Non-pigmented ciliary epithelial cell (primary cell): ENCODE data around the gene COPG1.

Experiments used
- DNase-seq: peaks from one replicate; pipeline ENCODE4 v3.0.0-alpha.2; 2010; ENCODE audit warnings: low read depth

The COPG1 gene

DNA sequence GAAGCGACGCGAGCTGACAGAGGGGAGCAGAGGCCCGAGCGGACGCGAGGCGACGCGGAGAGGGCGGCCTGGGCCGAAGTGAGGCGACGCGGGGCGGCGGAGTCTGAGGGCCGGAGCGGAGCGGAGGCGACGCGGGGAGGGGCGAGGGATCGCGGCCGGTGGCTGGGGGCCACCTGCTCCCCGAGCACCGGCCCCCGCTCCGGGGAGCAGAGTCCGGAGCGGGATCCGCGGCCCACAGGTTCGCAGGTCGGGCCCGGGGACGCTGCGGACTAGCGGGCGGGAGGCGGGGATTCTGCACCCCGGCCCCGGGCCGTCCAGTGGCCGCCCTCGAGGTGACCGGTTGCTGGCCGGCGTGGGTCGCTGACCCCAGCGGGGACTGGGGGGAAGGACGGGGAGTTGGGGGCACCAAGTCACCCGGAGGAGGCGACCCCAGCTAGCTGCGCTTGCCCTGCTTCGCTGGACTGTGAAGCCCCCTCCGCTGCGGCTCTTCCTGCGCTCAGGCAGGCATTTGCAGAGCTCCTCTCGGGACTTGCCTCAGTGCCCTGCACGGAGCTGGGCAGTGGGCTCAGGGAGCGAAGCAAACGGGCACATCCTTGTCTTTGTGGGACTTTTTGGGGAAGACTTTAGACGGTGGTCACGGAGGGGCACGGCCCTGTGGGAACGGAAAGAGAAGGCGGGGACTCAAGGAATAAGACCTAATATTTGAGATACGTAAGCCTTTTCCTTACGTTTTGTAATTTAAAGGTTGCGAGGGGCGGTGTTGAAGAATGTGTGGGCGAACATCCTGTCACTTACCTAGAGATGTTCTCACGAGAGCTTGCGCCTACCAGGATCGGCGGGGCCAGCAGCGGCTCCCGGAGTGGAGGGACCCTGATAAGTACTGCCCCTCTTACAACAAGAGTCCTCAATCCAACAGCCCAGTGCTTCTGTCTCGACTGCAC lies 29.8 kb downstream of the COPG1 start:
- no peak for DNase-seq

DNA sequence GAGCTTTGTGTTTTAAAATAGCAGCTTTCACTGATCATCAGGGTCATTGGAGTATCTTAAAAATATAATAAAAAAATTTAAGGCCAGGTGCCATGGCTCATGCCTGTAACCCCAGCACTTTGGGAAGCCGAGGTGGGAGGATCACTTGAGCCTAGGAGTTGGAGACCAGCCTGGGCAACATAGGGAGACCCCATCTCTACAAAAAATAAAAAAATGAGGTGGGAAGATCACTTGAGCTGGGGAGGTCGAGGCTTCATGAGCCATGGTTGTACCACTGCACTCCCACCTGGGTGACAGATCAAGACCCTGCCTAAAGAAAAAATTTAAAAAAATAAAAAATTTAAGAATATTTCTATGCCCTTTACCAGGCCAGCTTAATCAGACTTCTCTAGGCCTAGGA lies 30.8 kb downstream of the COPG1 start:
- DNase-seq: no peak

DNA sequence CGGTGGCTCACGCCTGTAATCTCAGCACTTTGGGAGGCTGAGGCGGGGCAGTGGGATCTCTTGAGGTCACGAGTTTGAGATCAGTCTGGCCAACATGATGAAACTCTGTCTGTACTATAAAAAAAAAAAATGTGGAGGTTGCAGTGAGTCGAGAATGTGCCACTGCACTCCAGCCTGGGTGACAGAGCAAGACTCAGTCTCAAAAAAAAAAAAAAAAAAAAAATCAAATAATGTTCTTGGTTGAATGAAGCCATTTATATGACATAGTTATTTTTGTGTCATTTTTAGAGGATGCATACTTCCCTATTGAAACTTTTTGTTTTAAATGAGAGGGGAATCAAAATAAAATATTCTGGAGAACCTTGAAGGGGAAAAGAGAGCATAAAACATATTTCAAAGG lies 32.3 kb downstream of the COPG1 start:
- no peak for DNase-seq

DNA sequence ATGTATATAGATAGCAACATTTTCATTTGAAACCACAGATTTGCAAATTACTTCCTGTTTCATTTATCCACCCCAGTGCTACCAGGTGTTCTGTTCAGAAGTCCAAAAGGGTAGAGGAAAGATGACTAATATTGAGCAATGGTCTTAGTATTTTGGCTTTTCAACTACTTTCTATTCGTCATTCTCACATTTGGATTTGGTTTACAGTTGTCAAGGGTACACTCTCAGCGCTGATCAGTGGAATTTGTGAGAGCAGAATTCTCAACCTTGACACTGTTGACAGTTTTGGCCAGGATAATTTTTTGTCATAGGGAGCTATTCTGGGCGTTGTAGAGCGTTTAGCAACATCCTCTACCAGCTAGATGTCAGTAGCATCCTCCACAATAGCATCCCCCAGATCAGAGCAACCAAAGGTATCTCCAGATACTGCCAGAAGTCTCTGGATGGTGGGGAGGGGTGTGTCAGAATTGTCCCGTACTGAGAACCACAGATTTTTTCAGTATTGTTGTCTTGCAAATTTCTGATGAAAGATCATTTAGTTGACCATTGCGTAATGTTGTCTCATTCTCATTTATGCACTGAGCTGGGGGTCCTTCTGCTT lies 33.4 kb downstream of the COPG1 start:
- DNase-seq: no peak

DNA sequence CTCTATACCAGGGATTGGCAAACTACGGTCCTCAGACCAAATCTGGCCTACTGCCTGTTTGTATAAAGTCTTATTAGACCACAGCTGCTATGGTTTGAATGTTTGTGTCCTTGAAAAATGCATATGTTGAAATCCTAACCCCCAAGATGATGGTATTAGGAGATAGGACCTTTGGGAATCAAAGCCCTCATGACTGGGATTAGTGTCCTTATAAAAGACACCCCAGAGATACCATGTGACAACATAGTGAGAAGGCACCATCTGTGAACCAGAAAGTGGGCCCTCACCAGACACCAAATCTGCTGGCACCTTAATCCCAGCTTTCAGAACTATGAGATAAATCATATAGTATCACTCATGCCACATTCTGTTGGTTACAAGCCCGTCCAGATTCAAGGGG lies 36.7 kb downstream of the COPG1 start:
- no peak for DNase-seq

DNA sequence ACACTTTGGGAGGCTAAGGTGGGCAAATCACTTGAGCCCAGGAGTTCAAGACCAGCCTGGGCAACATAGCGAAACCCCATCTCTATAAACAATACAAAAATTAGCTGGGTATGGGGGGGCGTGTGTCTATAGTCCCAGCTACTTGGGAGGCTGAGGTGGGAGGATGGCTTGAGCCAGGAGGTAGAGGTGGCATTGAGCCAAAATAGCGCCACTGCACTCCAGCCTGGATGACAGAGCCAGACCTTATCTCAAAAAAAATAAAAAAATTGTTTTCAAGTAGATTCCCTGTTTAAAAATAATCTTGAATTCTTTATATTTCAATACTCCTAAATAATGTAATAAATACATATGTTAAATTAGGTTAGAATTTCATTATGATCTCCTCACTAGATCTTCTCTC lies 39.0 kb downstream of the COPG1 start:
- DNase-seq: no peak

DNA sequence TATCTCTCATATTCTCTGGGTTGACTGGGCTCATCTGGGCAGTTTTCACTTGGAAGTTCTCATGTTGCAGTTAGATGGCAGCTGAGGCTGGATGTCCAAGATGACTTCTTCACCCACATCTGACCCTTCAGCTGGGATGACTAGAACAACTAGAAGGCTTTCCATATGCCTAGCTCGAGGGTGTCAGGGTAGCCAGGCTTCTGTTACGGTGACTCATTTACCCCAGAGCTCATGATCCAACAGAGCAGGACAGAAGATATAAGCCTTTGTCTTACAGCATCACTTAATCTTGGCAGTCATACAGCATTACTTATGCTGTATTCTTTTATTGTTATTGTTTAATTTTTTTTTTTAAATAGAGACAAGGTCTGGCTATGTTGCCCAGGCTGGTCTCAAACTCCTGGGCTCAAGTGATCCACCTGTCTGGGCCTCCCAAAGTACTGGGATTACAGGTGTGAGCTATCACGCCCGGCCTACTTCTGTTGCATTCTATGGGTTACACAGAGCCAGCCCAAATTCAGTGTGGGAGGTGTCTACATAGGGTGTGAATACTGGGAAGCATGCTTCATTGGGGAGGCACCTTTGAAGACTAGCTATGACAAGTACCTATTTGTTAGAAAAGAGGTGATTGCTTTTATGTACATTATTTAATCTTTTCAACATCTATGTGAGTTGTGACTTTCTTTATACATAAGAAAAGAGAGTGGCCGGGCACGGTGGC lies 40.0 kb downstream of the COPG1 start:
- peak; percentile 77 for DNase-seq

DNA sequence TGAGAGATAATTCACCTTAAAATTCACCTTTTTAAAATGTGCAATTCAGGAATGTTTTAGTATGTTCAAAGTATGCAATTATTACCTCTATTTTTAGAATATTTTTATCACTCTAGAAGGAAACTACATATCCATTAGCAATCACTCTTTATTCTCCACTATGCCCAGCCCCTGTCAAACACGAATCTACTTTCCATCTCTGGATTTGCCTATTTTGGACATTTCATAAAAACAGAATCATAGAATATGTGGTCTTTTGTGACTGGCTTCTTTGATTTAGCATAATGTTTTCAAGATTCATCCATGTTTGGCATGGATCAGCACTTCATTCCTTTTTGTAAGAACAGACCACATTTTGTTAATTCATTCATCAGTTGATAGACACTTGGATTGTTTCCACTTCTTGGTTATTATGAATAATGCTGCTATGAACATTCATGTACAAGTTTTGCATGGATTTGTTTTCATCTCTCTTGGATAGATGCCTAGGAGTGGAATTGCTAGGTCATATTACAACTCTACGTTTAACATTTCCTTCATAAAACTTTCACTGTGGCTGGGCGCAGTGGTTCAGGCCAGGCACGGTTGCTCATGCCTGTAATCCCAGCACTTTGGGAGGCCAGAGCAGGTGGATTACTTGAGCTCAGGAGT lies 42.0 kb downstream of the COPG1 start:
- no peak for DNase-seq

DNA sequence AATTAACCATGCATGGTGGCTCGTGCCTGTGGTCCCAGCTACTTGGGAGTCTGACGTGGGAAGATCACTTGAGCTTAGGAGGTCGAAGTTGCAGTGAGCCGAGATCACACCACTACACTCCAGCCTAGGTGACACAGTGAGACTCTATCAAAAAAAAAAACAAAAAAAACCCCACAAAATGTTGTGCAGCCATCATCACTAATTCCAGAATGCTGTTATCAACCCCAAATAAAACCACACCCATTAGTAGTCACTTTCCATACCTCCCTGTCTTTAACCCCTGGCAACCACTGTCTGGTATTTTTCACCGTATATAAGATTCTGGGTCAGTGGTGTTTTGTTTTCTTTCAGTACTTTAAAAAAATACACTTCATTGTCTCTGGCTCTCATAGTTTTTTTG lies 45.9 kb downstream of the COPG1 start:
- DNase-seq: no peak

DNA sequence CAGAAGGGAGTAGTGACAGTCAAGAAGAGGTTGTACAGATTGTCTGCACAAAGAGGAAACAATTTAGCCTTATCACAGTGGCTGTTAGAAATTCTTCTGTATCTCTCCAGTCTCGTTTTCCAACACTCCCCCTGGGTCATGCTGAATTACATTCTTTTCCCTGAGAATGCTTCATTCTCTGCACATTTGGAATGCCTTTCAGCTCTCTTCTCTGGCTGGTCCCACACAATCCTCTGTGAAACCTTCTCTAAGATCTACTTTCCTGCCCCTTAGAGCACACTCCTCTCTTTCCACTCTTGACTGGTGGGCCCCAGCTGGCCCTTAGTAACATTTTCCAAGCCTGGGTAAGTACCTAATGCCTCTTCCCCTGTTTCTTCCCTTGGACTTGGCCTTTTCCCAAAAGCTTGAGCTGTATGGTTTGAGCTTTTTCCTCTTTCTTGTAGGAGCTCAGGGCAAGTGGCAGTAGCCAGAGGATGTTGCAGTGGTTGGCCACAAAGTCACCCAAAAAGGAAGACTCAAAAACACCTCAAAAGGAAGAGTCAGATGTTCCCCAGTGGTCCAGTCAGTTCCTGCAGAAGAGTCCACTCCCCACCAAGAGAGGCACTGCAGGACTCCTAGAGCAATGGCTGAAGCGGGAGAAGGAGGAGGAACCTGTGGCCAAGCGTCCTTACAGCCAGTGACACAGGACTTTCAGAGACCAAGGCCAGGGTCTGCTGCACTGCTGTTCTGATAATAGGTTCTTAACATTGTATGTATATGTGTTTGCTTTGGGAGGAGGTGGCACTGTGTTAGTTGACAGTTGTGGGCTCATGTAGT lies 54.9 kb downstream of the COPG1 start:
- DNase-seq: no peak

DNA sequence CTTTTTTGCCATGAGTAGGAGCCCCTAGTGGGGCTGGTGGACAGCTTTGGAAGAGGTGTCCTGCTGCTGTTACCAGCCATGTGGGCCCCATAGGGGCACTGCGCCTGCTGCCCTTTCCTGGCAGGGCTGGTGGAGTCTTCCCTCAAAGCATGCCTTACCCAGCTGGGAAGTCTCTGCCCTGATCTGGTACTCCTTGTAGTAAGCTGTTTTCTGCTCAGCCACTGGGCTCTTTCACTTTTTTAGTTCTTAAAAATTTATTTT lies 55.5 kb downstream of the COPG1 start:
- no peak for DNase-seq

DNA sequence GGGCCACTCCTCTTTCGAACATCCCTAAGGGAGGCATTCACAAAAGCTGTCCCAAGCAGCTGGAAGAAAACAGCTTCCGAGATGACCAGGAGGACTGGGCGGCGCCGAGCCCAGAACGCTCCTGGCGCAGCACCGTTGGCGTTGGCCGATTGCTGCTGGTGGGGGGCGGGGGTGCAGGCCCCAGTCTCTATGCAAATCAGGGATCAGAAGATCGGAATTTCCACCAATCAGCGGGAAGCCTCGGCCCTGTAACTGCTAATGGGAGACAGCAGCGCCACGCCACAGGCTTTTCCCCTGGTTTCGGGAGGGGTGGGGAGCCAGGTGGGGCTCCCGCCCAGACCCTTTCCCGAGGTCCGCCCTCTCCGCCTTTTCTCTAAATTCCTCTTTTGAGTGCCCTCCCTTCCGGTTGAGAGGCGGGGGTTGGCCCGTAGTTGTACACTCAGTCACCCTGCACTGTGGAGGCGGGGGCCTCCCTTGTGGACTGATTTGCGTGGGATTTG lies 56.2 kb downstream of the COPG1 start:
- peak; percentile 69 for DNase-seq

DNA sequence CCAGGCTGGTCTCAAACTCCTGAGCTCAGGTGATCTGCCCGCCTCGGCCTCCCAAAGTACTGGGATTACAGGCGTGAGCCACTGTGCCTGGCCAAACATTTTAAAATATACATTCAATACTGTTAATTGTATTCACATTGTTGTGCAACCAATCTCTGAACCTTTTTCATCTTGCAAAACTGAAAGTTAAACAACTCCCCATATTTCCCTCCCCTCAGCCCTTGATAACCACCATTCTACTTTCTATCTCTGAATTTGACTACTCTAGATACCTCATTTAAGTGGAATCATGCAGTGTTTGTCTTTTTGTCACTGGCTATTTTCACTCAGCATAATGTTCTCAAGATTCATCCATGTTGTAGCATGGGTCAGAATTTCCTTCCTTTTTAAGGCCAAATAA lies 59.2 kb downstream of the COPG1 start:
- DNase-seq: no peak

DNA sequence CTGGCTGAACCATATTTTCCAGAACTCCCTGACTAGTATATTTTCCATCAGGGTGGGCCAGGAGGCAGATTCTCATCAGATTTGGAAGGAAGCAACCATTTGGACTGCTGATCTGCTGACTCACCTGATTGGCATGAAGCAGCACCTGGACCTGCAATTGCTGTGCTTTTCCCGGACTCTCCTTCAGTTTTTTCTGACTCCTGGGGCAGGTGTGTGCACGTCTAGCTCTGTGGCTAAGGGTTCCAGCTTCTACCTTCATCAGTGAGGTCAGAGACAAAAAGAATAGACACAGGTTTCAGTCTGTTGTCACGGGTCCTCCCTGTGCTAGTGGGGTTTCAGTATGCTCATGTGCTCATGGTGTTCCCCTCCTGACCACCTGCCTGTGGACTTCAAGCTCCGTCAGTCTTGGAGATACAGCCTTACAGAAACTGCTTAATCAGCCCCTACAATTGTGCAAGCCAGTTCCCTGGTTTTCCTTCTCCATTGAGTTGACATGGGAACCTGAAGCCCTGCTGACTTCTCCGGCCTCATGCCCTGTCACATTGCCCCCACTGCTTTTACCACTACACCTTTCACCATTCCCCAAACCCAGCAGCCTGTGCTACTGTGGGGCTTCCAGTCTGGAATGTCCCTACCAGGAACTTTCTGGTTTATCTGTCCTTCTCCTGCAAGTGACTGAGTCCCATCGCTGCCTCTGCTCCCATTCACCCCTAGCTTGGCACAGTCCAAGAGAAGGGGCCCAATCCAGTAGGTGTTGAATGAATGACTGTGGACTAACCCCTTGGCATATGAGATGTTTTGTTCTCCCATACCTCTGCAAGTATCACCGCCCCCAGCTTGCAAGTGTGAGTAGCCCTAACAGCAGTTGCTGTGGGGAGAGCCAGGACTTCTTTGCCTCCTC lies 61.0 kb downstream of the COPG1 start:
- DNase-seq: no peak

DNA sequence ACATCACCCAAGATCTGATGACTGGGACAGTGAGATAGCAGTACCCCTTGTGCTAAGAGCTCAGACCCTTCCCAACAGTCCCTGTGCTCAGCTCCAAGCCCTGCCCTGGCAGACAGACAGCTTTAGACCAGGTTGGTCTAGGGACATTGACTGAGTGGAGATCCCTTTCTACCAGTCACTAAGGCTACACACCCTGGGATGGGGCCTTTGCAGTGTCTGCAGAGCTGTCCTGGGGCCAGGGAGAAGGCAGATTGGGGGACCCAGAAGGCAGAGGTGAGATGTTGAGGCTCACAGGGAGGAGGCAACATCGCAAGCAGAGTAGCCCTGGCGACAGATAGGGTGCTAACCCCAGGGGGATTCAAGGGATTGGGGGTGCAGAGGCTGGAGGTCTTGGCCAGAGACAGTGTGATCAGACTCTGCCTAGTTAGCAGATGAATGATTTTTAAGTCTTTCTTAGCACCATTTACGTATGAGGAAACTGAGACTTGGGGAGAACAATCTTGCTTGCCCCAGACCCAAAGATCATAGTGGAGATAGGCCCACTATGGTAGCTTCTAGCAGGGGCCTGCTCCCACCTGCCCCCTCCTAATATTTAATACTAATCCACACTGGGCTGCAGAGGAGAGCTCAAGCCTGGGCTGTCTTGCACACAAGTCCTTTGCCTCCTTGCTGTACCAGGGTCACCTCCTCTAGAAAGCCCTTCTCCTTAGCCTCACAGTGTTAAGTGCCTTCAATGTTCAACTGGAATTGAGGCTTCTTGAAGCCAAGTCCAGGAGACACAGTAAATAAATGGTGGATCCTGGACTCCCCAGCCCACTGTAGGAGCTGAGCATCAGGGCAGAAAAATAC lies 61.9 kb downstream of the COPG1 start:
- DNase-seq: no peak

DNA sequence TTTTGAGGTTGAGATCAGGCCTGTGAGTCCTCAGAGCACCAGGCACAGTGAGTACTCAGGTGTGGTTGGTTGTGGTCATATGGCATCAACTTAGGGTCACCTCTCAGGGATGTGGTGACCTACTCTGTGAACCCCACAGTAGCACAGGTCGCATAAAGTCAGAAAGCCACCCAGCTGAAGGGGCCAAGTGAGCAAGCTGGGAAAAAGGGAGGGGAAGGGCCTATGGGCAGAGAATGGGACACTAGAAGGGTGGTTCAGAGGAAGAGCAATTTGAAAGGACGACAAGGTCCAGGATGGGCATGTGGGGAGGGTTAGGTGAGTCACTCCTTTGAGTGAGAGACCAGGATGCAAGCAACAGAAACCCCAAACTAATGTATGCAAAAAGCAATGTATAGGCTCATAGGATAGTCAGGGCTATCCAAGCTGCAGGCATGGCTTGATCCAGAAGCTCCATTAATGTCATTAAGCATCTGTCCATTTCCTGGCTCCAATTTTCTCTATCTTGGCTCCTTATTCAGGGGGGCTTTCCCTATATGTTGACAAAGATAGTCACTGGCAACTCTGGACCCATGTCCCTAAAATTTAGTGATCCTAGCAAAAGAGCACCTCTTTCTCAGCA lies 62.7 kb downstream of the COPG1 start:
- no peak for DNase-seq

DNA sequence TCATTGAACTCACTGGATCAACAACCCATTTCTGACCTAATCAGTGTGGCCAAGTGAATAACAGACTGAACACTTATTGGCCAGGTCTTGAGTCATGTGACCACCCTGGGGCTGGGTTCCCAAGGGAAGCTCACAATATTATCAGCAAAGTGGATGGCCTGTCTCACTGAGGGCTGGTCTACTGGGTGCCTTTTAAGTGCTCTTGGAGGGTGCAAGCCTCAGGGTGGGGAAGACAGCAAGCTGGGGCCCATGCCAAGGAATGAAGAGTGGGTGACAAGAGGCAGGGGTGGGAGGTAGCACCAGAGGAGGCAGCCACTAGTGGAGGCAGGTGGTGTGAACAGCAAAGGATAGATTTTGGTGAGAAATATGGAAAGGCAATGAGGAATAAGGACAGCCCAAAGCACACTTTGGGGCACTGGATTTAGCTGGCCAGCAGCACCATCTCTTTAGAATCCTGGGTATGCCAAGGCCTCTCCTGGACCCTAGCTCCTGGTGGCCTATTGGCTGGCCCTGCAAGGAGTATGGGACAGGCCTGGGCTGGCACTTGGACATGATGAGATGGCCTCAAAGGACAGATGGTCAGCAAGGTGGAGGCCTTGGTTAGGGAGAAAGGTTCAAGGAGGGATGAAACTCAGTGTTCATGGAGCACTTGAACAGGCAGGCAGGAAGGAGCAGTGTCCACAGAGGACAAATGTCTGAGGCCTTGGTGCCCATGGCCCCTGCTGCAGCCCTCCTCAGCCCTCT lies 63.4 kb downstream of the COPG1 start:
- no peak for DNase-seq

DNA sequence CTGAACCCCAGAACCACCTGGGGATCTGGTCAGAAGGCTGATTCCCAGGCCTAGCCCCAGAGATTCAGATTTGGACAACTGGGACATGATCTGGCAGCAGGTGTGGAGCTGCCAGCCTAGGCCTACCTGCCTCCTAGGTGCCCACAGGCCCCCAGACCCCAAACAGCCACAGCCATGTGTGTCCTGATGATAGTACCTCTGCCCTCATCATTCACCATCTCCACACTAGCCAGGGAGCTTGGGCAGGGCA lies 63.9 kb downstream of the COPG1 start:
- DNase-seq: no peak
